Right renal cortex interstitium (tissue), 3 donors: ENCODE results near the gene BCAS3. TPM values are rescaled to one million over a fixed set of nuclear protein-coding genes. Genes with fewer than 3 reads are reported as not detected.

Source experiments
- DNase-seq, 3 donors: peaks; one replicate each; pipeline ENCODE4 v3.0.0-alpha.2; 2013; ENCODE audit warnings: low read depth in 3 of 3, low spot score in 2 of 3
- polyA plus RNA-seq, 3 donors: library from polyadenylated mRNA; unstranded; fragments of 120-200 nt; gene quantifications; one replicate each; pipeline ENCODE4 v1.2.1, GENCODE V29; 2013; ENCODE audit not compliant: insufficient read length in 3 of 3

Gene BCAS3
- polyA plus RNA-seq, 3 donors: 27.6 to 28.5 (median 27.8) TPM

- DNase-seq: no peak
Observed at GRCh38 chr17:61409301-61410112, 731.9 kb downstream of the BCAS3 start.

- no peak for DNase-seq
Observed at GRCh38 chr17:61410141-61411010, 732.7 kb downstream of the BCAS3 start.

- no peak for DNase-seq
Observed at GRCh38 chr17:61411011-61411260, 733.3 kb downstream of the BCAS3 start.

- DNase-seq: no peak
Observed at GRCh38 chr17:61411261-61412142, 733.9 kb downstream of the BCAS3 start.

- DNase-seq: no peak
Observed at GRCh38 chr17:61412143-61412859, 734.6 kb downstream of the BCAS3 start.

GRCh38 chr17:61412860-61413660, 735.4 kb downstream of the BCAS3 start:
- DNase-seq: no peak

- DNase-seq: no peak
Observed at GRCh38 chr17:61413661-61414126, 736.0 kb downstream of the BCAS3 start.

- DNase-seq: no peak
Observed at GRCh38 chr17:61414141-61414935, 736.7 kb downstream of the BCAS3 start.

GRCh38 chr17:61414936-61415251, 737.2 kb downstream of the BCAS3 start:
- no peak for DNase-seq

GRCh38 chr17:61415374-61416210, 737.9 kb downstream of the BCAS3 start:
- no peak for DNase-seq

- no peak for DNase-seq
Observed at GRCh38 chr17:61416211-61416539, 738.5 kb downstream of the BCAS3 start.

GRCh38 chr17:61416540-61417363, 739.1 kb downstream of the BCAS3 start:
- DNase-seq: no peak

- DNase-seq: no peak
Observed at GRCh38 chr17:61418449-61418848, 740.8 kb downstream of the BCAS3 start.

- no peak for DNase-seq
Observed at GRCh38 chr17:61419496-61420046, 741.9 kb downstream of the BCAS3 start.

- DNase-seq: no peak
Observed at GRCh38 chr17:61420052-61420451, 742.4 kb downstream of the BCAS3 start.

GRCh38 chr17:61420745-61421398, 743.2 kb downstream of the BCAS3 start:
- DNase-seq: no peak
